Sigmoid colon (tissue), 7 donors: ENCODE measurements around the gene HS1BP3. TPM values are rescaled to one million over a fixed set of nuclear protein-coding genes. Genes with fewer than 3 reads are reported as not detected.

Source experiments
- DNase-seq: peaks from one replicate; pipeline ENCODE4 v3.0.0-alpha.2; 2019
- H3K27ac ChIP-seq, 4 donors: fragments of 200-600 bp; sonication (generic); one replicate each; pipeline ENCODE4 v1.5.1; 2016 to 2019; ENCODE audit warnings: mild to moderate bottlenecking in 1 of 4
- H3K27me3 ChIP-seq, 3 donors: fragments of 200-600 bp; sonication (generic); one replicate each; pipeline ENCODE4 v1.5.1; 2019; ENCODE audit warnings: mild to moderate bottlenecking in 1 of 3
- H3K36me3 ChIP-seq, 4 donors: fragments of 200-600 bp; sonication (generic); one replicate each; pipeline ENCODE4 v1.5.1; 2016 to 2019
- H3K4me1 ChIP-seq, 4 donors: fragments of 200-600 bp; sonication (generic); one replicate each; pipeline ENCODE4 v1.5.1; 2017 to 2019
- H3K4me3 ChIP-seq, 4 donors: fragments of 200-600 bp; sonication (generic); one replicate each; pipeline ENCODE4 v1.5.1; 2017 to 2019; ENCODE audit warnings: mild to moderate bottlenecking in 2 of 4, moderate library complexity in 1 of 4
- H3K9me3 ChIP-seq, 4 donors: fragments of 200-600 bp in 3 of 4; sonication (generic) in 3 of 4; one replicate each; pipeline versions ENCODE4 v1.5.1 to v1.6.1; 2013 to 2019
- CTCF ChIP-seq, 4 experiments: fragments of 450-650 bp in 3 of 4; fragments of 200-600 bp in 1 of 4; IDR thresholded peaks; one replicate each; pipeline ENCODE4 v1.5.1; 2016 to 2019; ENCODE audit warnings: antibody characterized with exemption in 4 of 4, mild to moderate bottlenecking in 3 of 4, moderate library complexity in 2 of 4
- EP300 ChIP-seq, 4 donors: sonication (generic); formaldehyde crosslinking; IDR thresholded peaks; one replicate each; pipeline ENCODE4 v1.6.1; 2017; ENCODE audit warnings: antibody characterized with exemption in 4 of 4
- POLR2A ChIP-seq, 2 donors: fragments of 450-650 bp; IDR thresholded peaks; one replicate each; pipeline ENCODE4 v1.6.1; 2016; ENCODE audit warnings: antibody characterized with exemption in 2 of 2, mild to moderate bottlenecking in 2 of 2, moderate library complexity in 2 of 2
- POLR2AphosphoS5 ChIP-seq, 4 donors: sonication (generic); formaldehyde crosslinking; IDR thresholded peaks; one replicate each; pipeline ENCODE4 v1.6.1; 2017; ENCODE audit warnings: antibody characterized with exemption in 4 of 4
- WGBS, 2 donors: extraction: QIAGEN DNeasy Blood & Tissue Kit; methylation state at CpG; one replicate each; pipeline ENCODE4 v1.1.7; 2013; 5-methylcytosine and 5-hydroxymethylcytosine counted together
- intact Hi-C: fragments of 100-400 bp; cut with DNase I; formaldehyde crosslinking; loops from one replicate; pipeline ENCODE4 v1.15.1; 2023
- polyA plus RNA-seq, 3 donors: library from polyadenylated mRNA; stranded (reverse); fragments of 200-250 nt; gene quantifications; one replicate each; pipeline ENCODE4 v1.2.3, GENCODE V29; 2013
- total RNA-seq, 4 donors: library from RNA; depleted of rRNA; stranded (reverse); fragments of >200 nt; gene quantifications; one replicate each; pipeline ENCODE4 v1.1.0, GENCODE V29; 2016
- donor health status: healthy with polysubstance abuse.
- donor health status: Bipolar disorder and iron deficiency.
- donor health status: healthy.

HS1BP3 gene
- total and polyA plus RNA-seq, 7 donors, result 25.2 to 54.6 (median 32.6) TPM

GRCh38 chr2:20625491-20626391 lies 25.2 kb downstream of the HS1BP3 start:
- no peaks in the 10 kb centered on the region for H3K9me3 ChIP-seq
- intact Hi-C loops, result no loop called here
- no peak overlapping the region for H3K4me3 ChIP-seq
- WGBS, 2 donors, result 85 to 87% methylated on average over 19 of the region's 19 CpGs
- peaks cover 32 to 44% (median 39%) of the 10 kb centered on the region in 4 donors for H3K36me3 ChIP-seq
- peaks cover 0 to 52% (median 44%) of the 10 kb centered on the region in 4 donors for H3K4me1 ChIP-seq
- H3K27ac ChIP-seq, result peak overlapping the region; percentile 42 to 98 (median 76)
- H3K27me3 ChIP-seq, result no peaks in the 10 kb centered on the region
- TF ChIP-seq EP300 (IDR thresholded peaks at IDR 0.05) (no peak), POLR2AphosphoS5 (IDR thresholded peaks at IDR 0.05) (no peak), CTCF (IDR thresholded peaks at IDR 0.05) (no peak), POLR2A (IDR thresholded peaks at IDR 0.05) (no peak)
- DNase-seq, result peak; percentile 64

- Histone ChIP-seq H3K27me3 (no peaks in the 10 kb centered on the region), H3K4me3 (no peak overlapping the region), H3K4me1 (peaks cover 0 to 55% (median 46%) of the 10 kb centered on the region in 4 donors), H3K9me3 (no peaks in the 10 kb centered on the region), H3K36me3 (peaks cover 32 to 44% (median 41%) of the 10 kb centered on the region in 4 donors), H3K27ac (peak overlapping the region; percentile 41 to 98 (median 70))
- DNase-seq, result peak; percentile 61
- TF ChIP-seq EP300 (IDR thresholded peaks at IDR 0.05), result no peak
- TF ChIP-seq POLR2A (IDR thresholded peaks at IDR 0.05), result no peak
- TF ChIP-seq CTCF (IDR thresholded peaks at IDR 0.05), result no peak
- TF ChIP-seq POLR2AphosphoS5 (IDR thresholded peaks at IDR 0.05), result no peak
- intact Hi-C loops, result no loop called here
- 87 to 88% methylated on average over 11 of the region's 11 CpGs for WGBS, 2 donors
These were observed 25.9 kb downstream of the HS1BP3 start for GRCh38 chr2:20624884-20625485.

- H3K4me1 ChIP-seq, result peaks cover 0 to 55% (median 46%) of the 10 kb centered on the region in 4 donors
These were observed 26.6 kb downstream of the HS1BP3 start for GRCh38 chr2:20624156-20624883.

More at GRCh38 chr2:20624156-20624883, 26.6 kb downstream of the HS1BP3 start:
- DNase-seq, result peak; percentile 63
- WGBS, 2 donors, result 88 to 91% methylated on average over 20 of the region's 20 CpGs
- intact Hi-C loops, result no loop called here
- Histone ChIP-seq H3K27me3 (no peaks in the 10 kb centered on the region), H3K9me3 (no peaks in the 10 kb centered on the region), H3K4me3 (no peak overlapping the region), H3K36me3 (peaks cover 32 to 44% (median 41%) of the 10 kb centered on the region in 4 donors), H3K27ac (peak overlapping the region in 3 of 4 donors; percentile 41 to 98 (median 98))
- no peak for TF ChIP-seq CTCF (IDR thresholded peaks at IDR 0.05)
- no peak for TF ChIP-seq POLR2AphosphoS5 (IDR thresholded peaks at IDR 0.05)
- no peak for TF ChIP-seq POLR2A (IDR thresholded peaks at IDR 0.05)
- no peak for TF ChIP-seq EP300 (IDR thresholded peaks at IDR 0.05)
